ENCODE measurements around the gene KCNK3.

Gene KCNK3

DNA sequence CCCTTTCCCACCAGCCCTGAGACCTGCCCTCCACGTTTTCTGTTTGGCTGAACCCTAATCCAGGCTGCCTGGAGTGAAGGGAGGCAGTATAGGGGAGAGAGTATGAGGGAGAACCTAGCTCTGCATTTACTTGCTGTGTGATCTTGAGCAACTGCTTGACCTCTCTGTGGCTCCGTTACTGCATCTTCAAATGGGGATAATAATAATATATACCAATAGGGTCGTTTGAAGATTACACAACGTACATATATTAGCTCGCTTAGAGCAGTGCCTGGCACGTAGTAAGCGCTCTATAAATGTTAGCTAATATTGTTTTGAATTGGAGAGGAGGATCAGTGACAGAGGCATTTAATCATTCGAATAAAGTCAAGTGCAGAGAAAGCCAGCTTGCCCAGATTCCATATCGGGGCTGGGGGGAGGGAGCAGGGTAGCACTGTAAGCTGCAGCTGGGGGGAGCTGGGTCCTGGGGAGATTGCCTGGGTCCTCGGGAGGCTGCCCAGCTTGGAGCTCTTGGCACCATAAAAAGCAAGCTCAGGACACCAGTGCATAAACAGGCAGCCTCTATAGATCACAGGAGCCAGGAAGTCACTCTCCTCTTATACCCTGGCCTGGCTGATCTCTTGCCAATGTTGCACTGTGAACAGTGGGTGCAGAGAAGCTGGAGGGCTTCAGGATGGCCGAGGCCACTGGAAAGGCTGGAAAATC lies 19.1 kb downstream of the KCNK3 start:
- DNase-seq (ENCODE audit: low read depth in 1 of 2, low spot score in 1 of 2) = no peak

DNA sequence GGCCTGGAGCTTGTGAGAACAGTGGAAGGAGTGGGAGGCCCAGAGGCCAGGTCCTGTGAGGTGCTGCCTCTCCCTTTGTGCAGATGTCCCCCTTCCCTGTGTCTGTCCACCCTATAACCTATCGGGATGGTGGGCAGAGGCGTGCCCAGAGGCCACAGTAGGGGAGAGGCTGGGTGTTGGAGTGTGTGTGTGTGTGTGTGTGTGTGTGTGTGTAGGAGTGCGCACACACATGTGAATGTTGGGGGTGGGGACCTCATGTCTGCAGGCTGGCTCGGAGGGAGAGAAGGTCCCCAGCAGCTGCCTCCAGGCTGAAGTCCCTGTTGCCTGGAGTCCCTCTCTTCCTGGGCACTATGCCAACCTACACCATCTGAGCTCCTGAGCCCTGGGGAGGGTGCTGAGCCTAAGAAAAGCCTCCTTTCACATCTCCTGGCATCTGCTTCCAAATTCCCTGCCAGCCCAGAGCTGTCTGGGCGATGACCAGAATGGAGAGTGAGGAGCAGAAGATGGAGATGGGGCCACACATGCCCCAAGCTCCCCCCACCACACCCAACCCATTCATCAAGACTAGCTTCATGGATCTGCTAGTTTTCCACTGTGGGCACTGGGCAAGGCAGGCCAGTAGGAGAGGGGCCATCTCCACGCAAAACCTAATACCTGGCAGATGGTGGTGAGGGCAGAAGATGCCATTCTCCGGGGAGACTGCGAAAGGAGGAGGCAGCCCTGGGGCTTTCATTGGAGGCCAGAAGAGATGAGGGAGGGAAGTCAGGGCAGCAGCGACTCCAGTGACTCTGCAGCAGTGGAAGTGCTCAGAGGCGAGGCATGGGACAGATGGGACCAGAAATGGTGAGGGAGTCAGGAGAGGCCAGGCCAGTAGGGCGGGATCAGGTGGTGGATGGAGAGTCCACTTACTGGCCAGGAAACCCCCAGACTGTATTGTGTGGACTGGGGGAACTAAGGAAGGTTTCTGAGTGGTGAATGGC lies 20.3 kb downstream of the KCNK3 start:
- DNase-seq (ENCODE audit: low read depth in 1 of 2, low spot score in 1 of 2) = no peak

DNA sequence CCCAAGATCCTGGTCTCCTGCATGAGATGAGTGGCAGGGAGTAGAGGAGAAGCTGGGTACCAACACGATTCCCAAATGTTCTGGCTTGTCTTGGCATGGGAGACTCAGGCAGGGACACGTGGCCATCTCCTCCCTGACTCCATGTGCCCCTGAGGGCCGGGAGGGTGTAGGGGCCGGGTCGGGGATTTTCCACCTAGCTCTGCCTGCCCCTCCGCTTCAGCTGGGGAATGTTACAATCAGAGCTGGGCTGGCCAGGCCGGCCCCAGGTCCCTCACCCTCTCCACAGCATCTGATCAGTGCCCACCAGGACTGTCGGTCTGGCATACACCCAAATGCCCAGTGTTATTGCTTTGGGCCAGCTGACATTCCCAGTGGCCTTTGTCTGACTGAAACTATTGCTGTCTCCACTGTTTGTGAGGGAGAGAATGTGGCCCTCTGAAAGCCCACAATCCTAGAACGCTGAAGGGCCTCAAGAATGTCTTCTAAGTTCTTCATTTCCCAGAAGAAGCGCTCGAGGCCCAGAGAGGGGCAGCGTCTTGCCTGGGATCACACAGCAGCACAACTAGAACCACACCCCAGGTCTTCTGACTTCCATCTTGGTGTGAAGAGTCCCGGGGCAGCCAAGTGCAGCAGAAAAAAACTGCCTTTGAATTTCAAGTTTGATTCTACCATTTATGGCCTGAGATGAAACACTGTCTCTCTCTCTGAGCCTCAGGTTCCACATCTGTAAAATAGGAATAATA lies 23.2 kb downstream of the KCNK3 start:
- DNase-seq (ENCODE audit: low read depth in 1 of 2, low spot score in 1 of 2) = no peak

DNA sequence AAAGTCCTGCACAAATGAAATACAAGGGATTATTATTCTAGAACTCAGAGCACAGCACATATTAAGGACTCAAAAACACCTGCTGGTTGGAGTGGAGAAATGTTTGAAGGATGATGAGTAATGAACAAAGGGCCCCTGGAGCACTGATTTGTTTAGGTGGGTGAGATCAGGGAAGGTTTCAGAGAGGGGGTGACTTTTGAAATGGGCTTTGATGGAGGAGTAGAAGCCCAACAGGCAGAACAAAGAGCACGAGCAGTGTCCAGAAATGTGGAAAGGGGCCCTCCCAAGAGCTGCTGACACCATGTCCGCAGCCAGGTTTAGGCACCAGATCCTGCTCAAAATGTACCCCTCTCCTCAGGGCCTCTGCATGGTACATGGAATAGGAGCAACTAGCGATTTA lies 23.8 kb downstream of the KCNK3 start:
- DNase-seq (ENCODE audit: low read depth in 1 of 2, low spot score in 1 of 2) = no peak

DNA sequence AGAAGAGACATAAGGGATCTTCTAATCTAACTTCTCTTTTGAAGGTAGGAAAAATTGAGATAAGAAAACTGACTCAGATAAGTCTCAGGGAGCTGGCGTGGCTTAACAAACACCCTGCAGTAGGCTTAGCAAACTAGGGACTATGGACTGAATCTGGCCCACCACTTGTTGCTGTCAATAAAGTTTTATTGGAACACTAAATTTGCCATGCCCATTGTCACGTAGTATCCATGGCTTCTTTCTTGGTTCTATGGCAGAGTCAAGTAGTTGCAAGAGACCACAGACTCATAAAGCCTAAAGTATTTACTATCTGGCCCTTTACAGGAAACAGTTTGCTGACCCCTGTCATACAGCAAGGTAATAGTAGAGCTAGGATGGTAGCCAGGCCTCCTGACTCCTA lies 24.2 kb downstream of the KCNK3 start:
- DNase-seq (ENCODE audit: low read depth in 1 of 2, low spot score in 1 of 2) = no peak

DNA sequence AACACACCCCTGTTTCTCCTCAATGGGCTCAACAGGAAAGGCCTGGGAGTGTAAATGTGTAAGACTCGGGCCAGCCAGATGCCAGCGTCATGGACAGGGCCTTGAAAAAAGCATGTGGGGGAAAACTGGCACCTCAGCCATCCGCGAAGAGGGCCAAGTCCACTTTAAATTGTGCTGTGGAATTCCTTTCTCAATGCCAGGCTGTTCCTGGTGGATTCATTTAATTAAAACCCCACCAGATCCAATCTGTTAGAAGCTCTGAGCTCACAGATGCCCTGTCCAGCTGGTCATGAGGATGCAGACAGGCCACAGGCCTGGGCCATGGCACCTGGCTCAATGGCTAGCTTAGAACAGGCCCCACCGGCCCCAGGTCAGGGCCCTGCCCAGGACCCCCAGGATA lies 24.8 kb downstream of the KCNK3 start:
- DNase-seq (ENCODE audit: low read depth in 1 of 2, low spot score in 1 of 2) = no peak

DNA sequence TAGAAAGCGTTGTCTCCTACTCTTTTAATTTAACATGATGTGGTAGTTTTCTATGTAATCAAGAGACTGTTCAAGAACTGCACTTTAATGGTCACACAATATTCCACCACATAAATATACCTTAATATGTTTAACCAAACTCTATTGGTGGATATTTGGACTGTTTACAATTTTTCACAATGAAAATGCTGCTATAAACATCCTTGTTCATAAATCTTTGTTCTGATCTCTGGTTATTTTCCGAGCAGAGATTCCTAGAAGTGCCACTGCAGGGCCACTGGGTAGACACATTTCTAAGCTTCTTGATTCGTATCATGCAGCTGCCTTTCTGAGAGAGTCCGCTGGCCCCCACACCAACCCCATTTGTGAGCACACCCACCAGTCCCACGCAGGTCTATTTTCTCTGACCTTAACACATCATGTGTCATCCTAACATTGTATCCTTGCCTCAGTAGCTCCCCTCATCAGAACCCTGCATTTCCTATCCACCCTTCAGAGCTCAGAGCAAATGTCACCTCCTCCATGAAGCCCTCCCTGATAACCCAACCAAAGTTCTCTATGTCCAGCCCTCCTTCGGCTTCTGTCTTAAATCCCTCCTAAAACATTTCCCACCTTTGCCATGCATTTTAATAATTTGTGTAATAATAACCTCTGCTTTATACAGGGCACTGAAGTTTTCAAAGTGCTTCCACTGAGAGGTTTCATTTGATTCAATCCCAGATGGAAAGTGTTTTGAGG lies 26.6 kb downstream of the KCNK3 start:
- DNase-seq (ENCODE audit: low read depth in 1 of 2, low spot score in 1 of 2) = no peak

DNA sequence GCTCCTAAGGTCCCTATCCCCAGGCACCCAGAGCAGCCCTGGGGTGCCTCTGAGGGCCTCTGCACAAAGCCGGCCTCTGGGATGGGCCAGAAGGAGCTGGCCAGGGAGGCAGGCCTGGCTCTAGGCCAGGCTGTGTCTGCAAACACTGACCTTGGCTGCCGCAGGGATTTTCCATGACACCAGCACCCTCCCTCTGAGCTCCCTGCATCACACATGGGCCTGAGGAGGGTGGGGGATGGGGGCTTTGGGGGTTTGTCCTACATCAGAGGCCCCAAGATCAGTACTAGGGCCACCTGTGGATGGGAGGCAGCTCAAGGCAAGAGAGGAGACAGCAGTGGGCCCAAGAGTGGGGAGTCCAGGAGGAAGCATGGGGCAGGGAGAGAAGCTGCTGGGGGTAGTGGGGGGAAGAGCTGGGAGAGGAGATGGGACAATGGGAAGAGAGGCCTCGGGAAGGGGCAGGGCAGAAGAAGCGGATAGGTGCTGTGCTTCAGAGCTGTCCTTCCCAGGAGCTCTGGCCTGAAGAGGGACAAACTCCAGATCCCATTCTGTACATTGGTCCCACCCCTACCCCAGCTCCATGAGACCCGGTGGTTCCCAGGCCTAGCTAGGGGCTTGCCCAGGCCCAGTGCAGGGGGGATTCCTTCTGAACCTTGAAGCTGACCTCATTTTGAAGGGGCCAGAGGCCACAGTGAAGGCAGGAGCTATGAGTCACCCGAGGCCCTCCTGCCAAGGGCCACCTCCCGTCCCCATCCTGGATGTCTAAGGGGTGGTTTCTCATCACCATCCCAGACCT lies 28.0 kb downstream of the KCNK3 start:
- no peak for DNase-seq (ENCODE audit: low read depth in 1 of 2, low spot score in 1 of 2)

DNA sequence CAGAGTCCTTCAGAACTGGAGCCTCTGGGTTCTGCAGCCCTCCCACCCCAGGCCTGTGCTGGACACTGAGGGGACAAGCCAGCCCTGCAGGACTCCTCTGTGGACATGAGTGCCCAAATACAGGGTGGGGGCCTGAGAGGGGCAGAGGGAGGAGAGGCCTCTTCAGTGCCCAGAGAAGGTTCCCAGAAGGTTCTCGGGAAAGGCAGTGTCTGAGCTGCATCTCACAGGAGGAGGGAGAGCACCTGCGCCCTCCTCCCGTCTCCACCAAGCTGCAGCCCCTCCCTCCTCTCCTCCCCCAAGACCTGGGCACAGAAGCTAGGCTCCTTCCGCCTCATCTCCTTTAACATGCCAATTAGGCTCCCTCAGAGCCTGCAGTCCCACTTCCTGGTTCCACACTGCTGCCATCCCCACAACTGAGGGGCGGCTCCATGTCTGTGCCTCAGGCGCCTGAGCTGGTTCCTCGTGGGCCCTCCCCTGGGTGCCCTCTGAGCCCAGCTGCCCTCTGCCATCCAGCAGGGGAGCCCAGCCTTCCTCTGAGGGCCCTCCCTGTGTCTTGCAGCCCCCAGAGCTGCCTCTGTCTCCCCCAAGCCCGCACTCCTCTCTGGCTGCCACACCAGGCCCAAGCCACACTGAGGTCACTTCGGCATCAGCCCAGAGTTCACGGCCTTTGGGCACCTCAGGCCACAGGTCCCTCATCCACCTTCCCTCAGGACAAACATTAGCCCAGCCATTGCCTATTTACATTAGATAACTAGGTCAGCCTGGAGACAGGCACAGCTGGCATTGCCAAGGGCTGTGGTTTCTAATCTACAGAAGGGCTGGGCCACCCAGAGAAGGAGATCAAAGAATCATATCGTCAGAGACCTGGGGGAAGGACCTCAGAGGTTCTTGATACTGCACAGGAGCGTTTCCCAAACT lies 28.9 kb downstream of the KCNK3 start:
- DNase-seq (ENCODE audit: low read depth in 1 of 2, low spot score in 1 of 2) = no peak

DNA sequence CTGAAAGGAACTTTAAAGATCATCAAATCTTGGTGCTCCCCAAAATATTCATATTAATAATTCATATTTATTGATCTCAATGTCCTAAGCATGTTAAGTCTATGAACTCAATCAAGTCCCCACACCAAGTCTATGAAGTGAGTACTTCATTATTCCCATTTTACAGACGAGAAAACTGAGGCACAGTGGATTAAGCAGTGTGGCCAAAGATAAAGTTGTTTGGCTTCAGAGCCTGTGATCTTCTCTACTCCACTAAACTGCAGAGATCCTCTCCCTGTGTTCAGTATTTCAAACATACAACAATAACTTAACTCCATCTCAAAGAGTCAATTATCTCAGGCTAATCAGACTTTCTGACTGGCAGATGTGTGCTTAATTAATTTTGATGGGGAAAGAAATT lies 29.8 kb downstream of the KCNK3 start:
- no peak for DNase-seq (ENCODE audit: low read depth in 1 of 2, low spot score in 1 of 2)

DNA sequence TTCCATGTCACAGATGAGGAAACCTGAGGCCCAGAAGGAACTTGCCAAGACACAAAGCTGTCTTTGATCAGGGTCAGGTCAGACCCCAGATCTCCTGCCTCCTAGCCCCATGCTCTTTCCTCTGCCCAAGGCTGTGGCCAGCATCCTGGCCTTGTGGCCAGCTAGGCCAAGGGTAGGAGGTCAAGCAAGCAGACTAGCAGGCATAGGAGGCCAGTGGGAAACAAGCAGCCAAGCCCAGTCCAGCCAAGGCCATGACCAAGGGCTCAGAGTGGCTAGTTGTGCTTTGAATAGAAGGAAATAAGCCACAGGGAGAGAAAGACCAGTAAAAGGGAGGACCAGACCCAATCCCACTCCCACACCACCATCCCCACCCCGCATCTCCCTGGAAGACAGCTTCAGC lies 30.4 kb downstream of the KCNK3 start:
- DNase-seq (ENCODE audit: low read depth in 1 of 2, low spot score in 1 of 2) = no peak

DNA sequence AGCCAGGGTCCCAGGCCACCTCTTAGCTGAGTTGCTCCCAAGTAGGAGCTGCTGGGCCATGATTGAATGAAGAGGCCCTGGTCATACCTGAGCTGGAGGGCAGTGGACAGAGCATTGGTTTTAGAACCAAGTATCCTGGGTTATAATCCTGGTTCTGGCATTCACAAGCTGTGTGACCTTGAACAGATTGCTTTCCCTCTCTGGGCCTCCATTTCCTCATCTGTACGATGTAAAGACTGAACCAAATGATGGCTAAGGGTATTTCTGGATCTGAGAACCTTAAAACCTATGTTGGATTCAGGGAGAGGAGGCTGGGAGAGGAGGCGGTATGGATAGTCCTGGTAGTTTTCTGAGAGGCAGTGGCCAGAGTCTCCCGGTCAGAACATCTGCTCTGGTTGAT lies 31.0 kb downstream of the KCNK3 start:
- DNase-seq (ENCODE audit: low read depth in 1 of 2, low spot score in 1 of 2) = no peak

DNA sequence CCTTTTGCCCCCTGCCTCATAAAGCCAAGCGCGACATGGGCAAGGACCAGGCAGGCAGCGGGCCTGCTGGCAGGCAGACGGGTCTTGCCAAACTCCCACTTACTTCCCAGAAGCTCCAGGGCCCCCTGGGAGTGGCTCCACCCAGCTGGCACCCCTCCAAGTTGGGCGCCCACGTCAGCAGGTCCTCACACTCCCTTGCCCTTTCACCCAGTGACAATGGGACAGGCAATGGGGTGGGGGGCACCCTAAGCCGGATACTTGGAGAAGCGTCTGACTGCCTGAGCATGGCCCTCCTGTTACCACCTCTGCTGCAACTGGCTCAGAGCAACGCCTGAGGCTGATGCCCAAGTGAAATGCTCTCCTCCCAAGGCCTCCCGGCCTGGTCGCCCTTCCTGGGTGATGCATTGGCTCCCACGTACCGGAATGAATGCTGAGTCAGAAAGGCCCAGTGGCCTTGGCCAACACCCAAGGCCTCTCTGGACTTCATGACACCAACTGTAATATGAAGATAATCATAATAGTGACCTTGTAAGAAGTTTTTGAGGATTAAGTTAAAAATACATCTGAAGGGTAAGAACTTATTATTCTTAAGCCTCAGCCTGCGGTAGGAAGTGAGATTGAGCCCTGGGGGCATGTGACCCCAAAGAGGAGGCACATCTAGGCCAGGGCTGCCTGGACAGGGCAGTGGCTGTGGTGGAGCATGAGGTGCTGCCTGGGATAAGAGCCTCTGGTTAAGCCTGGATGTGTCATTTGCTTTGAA lies 31.6 kb downstream of the KCNK3 start:
- DNase-seq (ENCODE audit: low read depth in 1 of 2, low spot score in 1 of 2) = no peak

DNA sequence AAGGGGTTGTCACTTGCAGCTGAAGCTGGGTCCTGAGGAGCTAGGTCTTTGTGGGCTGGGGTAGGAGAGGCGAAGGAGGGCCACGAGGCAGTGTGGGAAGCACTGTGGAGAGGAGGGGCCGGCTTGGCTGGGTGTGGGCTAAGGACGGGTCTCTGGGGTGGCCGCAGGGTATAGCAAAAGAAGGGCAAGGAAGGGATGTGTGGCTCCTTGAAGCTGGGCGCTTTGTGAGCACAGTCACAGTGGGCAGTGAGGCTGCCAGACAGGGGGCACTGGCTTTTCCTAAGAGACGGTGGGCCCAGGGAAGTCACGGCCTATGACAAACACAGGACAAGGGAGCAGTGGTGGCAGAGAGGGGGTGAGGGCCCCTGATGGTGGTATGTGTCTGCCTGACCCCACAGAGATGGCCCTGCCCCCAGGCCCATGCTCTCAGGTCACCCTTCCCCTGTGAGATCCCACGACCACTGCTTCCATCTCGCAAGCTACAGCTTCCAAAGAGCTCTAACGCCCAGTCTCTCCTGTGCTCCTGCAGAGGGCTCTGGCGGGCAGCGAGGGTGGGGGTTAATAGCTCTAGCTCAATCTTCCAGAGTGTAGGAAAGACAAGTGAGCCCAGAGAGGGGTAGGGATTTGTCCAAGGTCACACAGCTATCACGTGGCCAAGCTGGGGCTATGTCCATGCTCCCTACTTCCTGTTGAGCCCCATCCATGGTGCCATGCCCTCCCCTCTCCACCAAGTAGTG lies 32.4 kb downstream of the KCNK3 start:
- no peak for DNase-seq (ENCODE audit: low read depth in 1 of 2, low spot score in 1 of 2)

DNA sequence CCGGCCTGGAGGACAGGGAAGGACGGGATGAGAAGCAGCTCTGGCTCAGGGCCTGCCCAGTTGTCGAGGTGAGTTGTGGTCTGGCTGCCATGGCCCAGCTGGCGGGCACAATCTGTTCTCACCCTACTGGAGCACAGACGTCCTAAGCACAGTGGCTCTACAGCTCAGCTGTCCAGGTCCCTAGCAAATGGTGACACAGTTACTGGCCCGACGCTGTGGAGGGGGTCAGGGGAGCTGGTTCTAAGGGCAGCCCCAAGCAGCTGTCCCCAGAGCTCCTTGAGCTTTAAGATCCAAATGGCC lies 32.9 kb downstream of the KCNK3 start:
- DNase-seq (ENCODE audit: low read depth in 1 of 2, low spot score in 1 of 2) = no peak

DNA sequence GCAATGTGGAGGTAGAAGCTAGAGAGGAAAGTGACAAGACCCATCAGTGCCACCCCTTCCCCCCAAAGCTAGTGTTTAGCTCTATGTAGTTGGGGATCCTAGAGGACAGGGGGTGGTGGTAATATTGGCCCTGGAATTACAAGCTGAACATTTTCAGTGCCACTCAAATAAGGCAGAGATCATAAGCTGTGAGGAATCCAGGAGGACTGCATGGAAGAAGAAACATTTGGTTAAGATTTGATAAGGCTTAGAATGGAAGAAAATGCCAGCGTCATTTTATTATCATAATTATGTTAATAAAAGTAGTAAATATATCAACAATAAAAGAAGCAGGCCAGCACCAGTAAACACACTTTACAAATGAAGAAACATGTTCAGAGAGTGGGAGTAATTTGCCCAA lies 33.7 kb downstream of the KCNK3 start:
- DNase-seq (ENCODE audit: low read depth in 1 of 2, low spot score in 1 of 2) = no peak

DNA sequence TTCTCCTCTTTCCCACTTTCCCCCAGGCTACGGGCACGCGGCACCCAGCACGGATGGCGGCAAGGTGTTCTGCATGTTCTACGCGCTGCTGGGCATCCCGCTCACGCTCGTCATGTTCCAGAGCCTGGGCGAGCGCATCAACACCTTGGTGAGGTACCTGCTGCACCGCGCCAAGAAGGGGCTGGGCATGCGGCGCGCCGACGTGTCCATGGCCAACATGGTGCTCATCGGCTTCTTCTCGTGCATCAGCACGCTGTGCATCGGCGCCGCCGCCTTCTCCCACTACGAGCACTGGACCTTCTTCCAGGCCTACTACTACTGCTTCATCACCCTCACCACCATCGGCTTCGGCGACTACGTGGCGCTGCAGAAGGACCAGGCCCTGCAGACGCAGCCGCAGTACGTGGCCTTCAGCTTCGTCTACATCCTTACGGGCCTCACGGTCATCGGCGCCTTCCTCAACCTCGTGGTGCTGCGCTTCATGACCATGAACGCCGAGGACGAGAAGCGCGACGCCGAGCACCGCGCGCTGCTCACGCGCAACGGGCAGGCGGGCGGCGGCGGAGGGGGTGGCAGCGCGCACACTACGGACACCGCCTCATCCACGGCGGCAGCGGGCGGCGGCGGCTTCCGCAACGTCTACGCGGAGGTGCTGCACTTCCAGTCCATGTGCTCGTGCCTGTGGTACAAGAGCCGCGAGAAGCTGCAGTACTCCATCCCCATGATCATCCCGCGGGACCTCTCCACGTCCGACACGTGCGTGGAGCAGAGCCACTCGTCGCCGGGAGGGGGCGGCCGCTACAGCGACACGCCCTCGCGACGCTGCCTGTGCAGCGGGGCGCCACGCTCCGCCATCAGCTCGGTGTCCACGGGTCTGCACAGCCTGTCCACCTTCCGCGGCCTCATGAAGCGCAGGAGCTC lies 35.4 kb downstream of the KCNK3 start:
- no peak for DNase-seq (ENCODE audit: low read depth in 1 of 2, low spot score in 1 of 2)

All from activated T-helper 1 cell treated with anti-CD3 and anti-CD28 coated beads, Interleukin-2, amount 50 U/mL, for 16 hours (primary cell).